Stimulated activated CD8-positive, alpha-beta memory T cell treated with anti-CD3 and anti-CD28 coated beads, Interleukin-2, amount 100 ng/mL, for 1 hour (primary cell): Measurements from ENCODE around the gene KRTAP15-1.

Experiments used
- DNase-seq, 2 donors: peaks; one replicate each; pipeline ENCODE4 v3.0.0-alpha.2; 2020; ENCODE audit warnings: low read depth in 2 of 2

KRTAP15-1 gene

GRCh38 chr21:30487336-30487735 lies 47.3 kb downstream of the KRTAP15-1 start, which contains the start of gene KRTAP19-2:
TSS of gene KRTAP19-2 (minus strand) at chr21:30487436. CDS start at chr21:30487348, 88 bp downstream.
- no peak for DNase-seq
